GM23248 (cell line): ENCODE data around the gene NUP107. TPM values are rescaled to one million over a fixed set of nuclear protein-coding genes. Genes with fewer than 3 reads are reported as not detected.
"Not testable (repeated sequence)": the region's sequence is repeated elsewhere in the genome, so short reads cannot be mapped to it uniquely, and the experiment has no call there.

Experiments used
- DNase-seq: peaks from one replicate; pipeline ENCODE4 v3.0.0-alpha.2; 2015
- H2AFZ ChIP-seq: fragments of 200-600 bp; sonication (generic); 2 replicates; pipeline ENCODE4 v1.6.1; 2016; ENCODE audit warnings: antibody characterized with exemption
- H3F3A ChIP-seq: fragments of 200-600 bp; sonication (generic); 2 replicates; pipeline ENCODE4 v1.6.1; 2016; ENCODE audit warnings: mild to moderate bottlenecking, antibody characterized with exemption, mixed run types; ENCODE audit not compliant: insufficient read depth
- H3K27ac ChIP-seq: fragments of 200-600 bp; sonication (generic); 2 replicates; pipeline ENCODE4 v1.5.1; 2016; ENCODE audit warnings: mild to moderate bottlenecking
- H3K27me3 ChIP-seq: fragments of 200-600 bp; sonication (generic); replicated peaks from 2 replicates; pipeline ENCODE4 v1.6.1; 2016; ENCODE audit warnings: mild to moderate bottlenecking; ENCODE audit not compliant: insufficient read depth
- H3K36me3 ChIP-seq: fragments of 200-600 bp; sonication (generic); 2 replicates; pipeline ENCODE4 v1.6.1; 2016; ENCODE audit warnings: low read depth, mild to moderate bottlenecking
- H3K4me1 ChIP-seq: fragments of 200-600 bp; sonication (generic); 2 replicates; pipeline ENCODE4 v1.6.1; 2016; ENCODE audit warnings: mild to moderate bottlenecking; ENCODE audit not compliant: insufficient read depth
- H3K4me2 ChIP-seq: fragments of 200-600 bp; sonication (generic); one replicate; pipeline ENCODE4 v1.6.1; 2016; ENCODE audit warnings: mild to moderate bottlenecking; ENCODE audit not compliant: unreplicated experiment
- H3K4me3 ChIP-seq: fragments of 200-600 bp; sonication (generic); 2 replicates; pipeline ENCODE4 v1.5.1; 2016; ENCODE audit warnings: mild to moderate bottlenecking
- H3K79me2 ChIP-seq: fragments of 200-600 bp; sonication (generic); 2 replicates; pipeline ENCODE4 v1.6.1; 2016; ENCODE audit warnings: mild to moderate bottlenecking; ENCODE audit not compliant: insufficient read depth
- H3K9ac ChIP-seq: fragments of 200-600 bp; sonication (generic); 2 replicates; pipeline ENCODE4 v1.6.1; 2016; ENCODE audit warnings: mild to moderate bottlenecking
- H3K9me2 ChIP-seq: fragments of 200-600 bp; sonication (generic); 2 replicates; pipeline ENCODE4 v1.6.1; 2016; ENCODE audit warnings: mixed run types, mild to moderate bottlenecking, moderate library complexity; ENCODE audit not compliant: insufficient read depth
- H3K9me3 ChIP-seq: fragments of 200-600 bp; sonication (generic); one replicate; pipeline ENCODE4 v1.6.1; 2017; ENCODE audit warnings: low read depth
- H4K20me1 ChIP-seq: fragments of 200-600 bp; sonication (generic); 2 replicates; pipeline ENCODE4 v1.6.0; 2016; ENCODE audit not compliant: insufficient read depth
- EZH2 ChIP-seq: fragments of 200-600 bp; sonication (generic); IDR thresholded peaks from 2 replicates; pipeline ENCODE4 v1.6.1; 2018; ENCODE audit warnings: antibody characterized with exemption, mild to moderate bottlenecking; ENCODE audit not compliant: insufficient read depth, poor library complexity, severe bottlenecking
- EZH2phosphoT487 ChIP-seq: fragments of 200-600 bp; sonication (generic); IDR thresholded peaks from 2 replicates; pipeline ENCODE4 v1.6.1; 2018; ENCODE audit warnings: antibody characterized with exemption, moderate library complexity, mild to moderate bottlenecking, low read depth; ENCODE audit not compliant: insufficient read depth
- WGBS, 2 experiments: methylation state at CpG; one replicate each; pipeline ENCODE4 v1.1.6; 2015 to 2017; ENCODE audit warnings: low lambda C conversion rate in 2 of 2, low coverage in 1 of 2; ENCODE audit errors: missing lambda C conversion rate in 2 of 2; 5-methylcytosine and 5-hydroxymethylcytosine counted together
- in situ Hi-C: fragments of 300-500 bp; cut with MboI; formaldehyde crosslinking; loops from 2 replicates; pipeline ENCODE4 v1.15.0; 2020
- polyA plus RNA-seq: library from polyadenylated mRNA; unstranded; fragments of >200 nt; fragmentation: Nextera tagmentation; extraction: Ambion mirVana; gene quantifications from 2 replicates; pipeline ENCODE4 v1.2.1, GENCODE V29; 2016
- total RNA-seq: library from RNA; depleted of rRNA; stranded (reverse); fragments of >200 nt; shearing (Covaris generic); gene quantifications from 2 replicates; pipeline ENCODE4 v1.2.3, GENCODE V29; 2014; rRNA removed

The NUP107 gene
- total RNA-seq (29.4 and 41.2 TPM in 2 replicates), polyA plus RNA-seq (35.6 and 40.1 TPM in 2 replicates)

GRCh38 chr12:68686595-68687521 lies at the start of gene NUP107:
Gene NUP107 (plus strand): TSS chr12:68686978. CDS start chr12:68687066, 88 bp downstream.
- DNase-seq, result peak; percentile 99
- Histone ChIP-seq H4K20me1 (no peaks in the 10 kb centered on the region), H3K27ac (peak within 1 kb of the TSS; percentile 76), H3F3A (peaks cover 9% of the 10 kb centered on the region; the same call in 1 of the 2 replicates), H3K4me3 (peak within 1 kb of the TSS; percentile 90), H3K36me3 (peaks cover 13% of the 10 kb centered on the region; the same call in 1 of the 2 replicates), H3K9ac (peak within 1 kb of the TSS; percentile 83), H3K79me2 (peaks cover 32% of the 10 kb centered on the region), H3K9me3 (no peaks in the 10 kb centered on the region), H3K4me2 (peak within 1 kb of the TSS; percentile 95), H3K27me3 (no peaks in the 10 kb centered on the region), H3K9me2 (no peaks in the 10 kb centered on the region), H2AFZ (peak within 1 kb of the TSS; percentile 93), H3K4me1 (peaks cover 11% of the 10 kb centered on the region; the same call in 1 of the 2 replicates)
- 1 to 2% methylated on average over 43 to 44 of the region's 44 CpGs for WGBS, 2 experiments
- in situ Hi-C loops, result no loop called here
- TF ChIP-seq EZH2 (no peak), EZH2phosphoT487 (no peak)

DNA sequence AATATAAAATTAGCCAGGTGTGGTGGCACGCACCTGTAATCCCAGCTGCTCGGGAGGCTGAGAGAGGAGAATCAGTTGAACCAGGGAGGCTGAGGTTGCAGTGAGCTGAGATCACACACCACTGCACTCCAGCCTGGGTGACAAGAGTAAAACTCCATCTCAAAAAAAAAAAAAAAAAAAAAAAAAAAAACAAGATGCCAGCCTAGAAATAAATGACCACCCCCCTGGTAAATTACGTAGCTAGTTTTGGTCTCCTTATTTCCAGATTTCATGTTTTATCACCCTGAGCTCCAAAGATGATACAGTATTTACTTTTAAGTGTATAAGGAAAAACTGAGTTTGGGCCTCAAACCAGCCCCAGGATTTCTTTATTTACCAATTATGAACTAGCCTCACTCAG lies 49.3 kb upstream of the NUP107 start:
- H3K27me3 ChIP-seq, in situ Hi-C loops, H3K36me3 ChIP-seq, H2AFZ ChIP-seq, H3K4me3 ChIP-seq, H3K9me3 ChIP-seq, DNase-seq, H3K4me2 ChIP-seq, H3K9me2 ChIP-seq, H3K9ac ChIP-seq: not testable (repeated sequence)
- Histone ChIP-seq H3F3A (peaks cover 54% of the 10 kb centered on the region), H4K20me1 (peaks cover 20% of the 10 kb centered on the region; the same call in 1 of the 2 replicates), H3K79me2 (peaks cover 100% of the 10 kb centered on the region), H3K4me1 (peaks cover 58% of the 10 kb centered on the region), H3K27ac (0 out of 2 replicates have a peak overlapping the region, but pooled peaks have one; percentile 10)
- 96 to 98% methylated on average over 3 of the region's 3 CpGs for WGBS, 2 experiments

GRCh38 chr12:68638171-68638570 lies 48.6 kb upstream of the NUP107 start:
- Histone ChIP-seq H2AFZ (no peak overlapping the region), H3K4me3 (no peak overlapping the region), H3K4me1 (peaks cover 51% of the 10 kb centered on the region), H4K20me1 (peaks cover 16% of the 10 kb centered on the region; the same call in 1 of the 2 replicates), H3F3A (peaks cover 49% of the 10 kb centered on the region; the same call in 1 of the 2 replicates), H3K27ac (no peak overlapping the region), H3K9me2 (no peaks in the 10 kb centered on the region), H3K27me3 (no peaks in the 10 kb centered on the region), H3K36me3 (no peaks in the 10 kb centered on the region), H3K79me2 (peaks cover 100% of the 10 kb centered on the region), H3K9me3 (no peaks in the 10 kb centered on the region), H3K4me2 (peak overlapping the region; percentile 15), H3K9ac (no peak overlapping the region)
- in situ Hi-C loops, result no loop called here
- TF ChIP-seq EZH2 (no peak), EZH2phosphoT487 (no peak)
- 83 to 85% methylated on average over 3 of the region's 3 CpGs for WGBS, 2 experiments
- no peak for DNase-seq

- no peaks in the 10 kb centered on the region for H3K9me3 ChIP-seq
- H3F3A ChIP-seq, result peaks cover 43% of the 10 kb centered on the region; the same call in 1 of the 2 replicates
- in situ Hi-C loops, result no loop called here
- H3K27ac ChIP-seq, result no peak overlapping the region
- H3K27me3 ChIP-seq, result no peaks in the 10 kb centered on the region
- no peaks in the 10 kb centered on the region for H3K9me2 ChIP-seq
- no peak for DNase-seq
- no peak overlapping the region for H3K4me2 ChIP-seq
- H3K4me1 ChIP-seq, result peaks cover 45% of the 10 kb centered on the region
- H3K36me3 ChIP-seq, result no peaks in the 10 kb centered on the region
- peaks cover 100% of the 10 kb centered on the region for H3K79me2 ChIP-seq
- WGBS, 2 experiments, result 93% methylated on average over 12 of the region's 12 CpGs
- no peak overlapping the region for H3K9ac ChIP-seq
- peaks cover 14% of the 10 kb centered on the region; the same call in 1 of the 2 replicates for H4K20me1 ChIP-seq
- H3K4me3 ChIP-seq, result no peak overlapping the region
- no peak for TF ChIP-seq EZH2
- TF ChIP-seq EZH2phosphoT487, result no peak
- H2AFZ ChIP-seq, result no peak overlapping the region
Observed at GRCh38 chr12:68638721-68639395, 47.9 kb upstream of the NUP107 start.
